Transverse colon (tissue), 4 donors: Measurements from ENCODE around the gene CAMTA1.

Experiments
- CTCF ChIP-seq, 5 experiments: fragments of 200-600 bp in 3 of 5; fragments of 450-650 bp in 2 of 5; sonication (generic) in 3 of 5; IDR thresholded peaks; 1 replicate in 2 of 5; 2 replicates in 3 of 5; pipeline ENCODE4 v1.5.1; 2016 to 2017; ENCODE audit warnings: antibody characterized with exemption in 5 of 5, inconsistent platforms in 3 of 5, mild to moderate bottlenecking in 2 of 5, moderate library complexity in 1 of 5
- EP300 ChIP-seq: sonication (generic); formaldehyde crosslinking; IDR thresholded peaks from one replicate; pipeline ENCODE4 v1.6.1; 2017; ENCODE audit warnings: antibody characterized with exemption, low read depth
- POLR2A ChIP-seq: fragments of 450-650 bp; IDR thresholded peaks from one replicate; pipeline ENCODE4 v1.6.1; 2016; ENCODE audit warnings: antibody characterized with exemption, mild to moderate bottlenecking, moderate library complexity
- POLR2AphosphoS5 ChIP-seq, 3 donors: sonication (generic); formaldehyde crosslinking; IDR thresholded peaks; one replicate each; pipeline ENCODE4 v1.6.1; 2016; ENCODE audit warnings: antibody characterized with exemption in 3 of 3

GRCh38 chr1:7257225-7257624, 472.0 kb downstream of the CAMTA1 start:
- TF ChIP-seq CTCF (IDR thresholded peaks at IDR 0.05) (no peak), POLR2AphosphoS5 (IDR thresholded peaks at IDR 0.05) (no peak), POLR2A (no peak), EP300 (no peak)
